ENCODE measurements around the gene TRAPPC1. TPM values are rescaled to one million over a fixed set of nuclear protein-coding genes. Genes with fewer than 3 reads are reported as not detected.
A peak's percentile ranks its signal among the peaks of the same experiment; 100 is the strongest.

TRAPPC1 gene
- total RNA-seq, 1 donor from 2014 or later: 97.5 TPM

- no peak for DNase-seq (ENCODE audit: low spot score)
Observed at GRCh38 chr17:7903154-7904103, 28.3 kb downstream of the TRAPPC1 start.

- DNase-seq (ENCODE audit: low spot score): no peak
Observed at GRCh38 chr17:7897773-7898172, 34.0 kb downstream of the TRAPPC1 start.

- no peak for DNase-seq (ENCODE audit: low spot score)
Observed at GRCh38 chr17:7897090-7897489, 34.7 kb downstream of the TRAPPC1 start.

- no peak for DNase-seq (ENCODE audit: low spot score)
Observed at GRCh38 chr17:7894866-7895265, 36.9 kb downstream of the TRAPPC1 start.

- no peak for DNase-seq (ENCODE audit: low spot score)
Observed at GRCh38 chr17:7894226-7894625, 37.5 kb downstream of the TRAPPC1 start.

- DNase-seq (ENCODE audit: low spot score): no peak
Observed at GRCh38 chr17:7893187-7893880, 38.4 kb downstream of the TRAPPC1 start.

GRCh38 chr17:7889166-7889955 is 42.4 kb downstream of the TRAPPC1 start:
- peak; percentile 98 for DNase-seq (ENCODE audit: low spot score)

GRCh38 chr17:7888184-7888920 is 43.4 kb downstream of the TRAPPC1 start, which contains the start of gene CHD3:
TSS of gene CHD3 (plus strand) at chr17:7888789. CDS start at chr17:7889001, 212 bp downstream.
- no peak for DNase-seq (ENCODE audit: low spot score)

- peak; percentile 94 for DNase-seq (ENCODE audit: low spot score)
Observed at GRCh38 chr17:7887482-7888183, 44.1 kb downstream of the TRAPPC1 start.

- no peak for DNase-seq (ENCODE audit: low spot score)
Observed at GRCh38 chr17:7887038-7887481, 44.7 kb downstream of the TRAPPC1 start.

- DNase-seq (ENCODE audit: low spot score): no peak
Observed at GRCh38 chr17:7886227-7887037, 45.3 kb downstream of the TRAPPC1 start.

- DNase-seq (ENCODE audit: low spot score): no peak
Observed at GRCh38 chr17:7885367-7886226, 46.1 kb downstream of the TRAPPC1 start.

- DNase-seq (ENCODE audit: low spot score): no peak
Observed at GRCh38 chr17:7884581-7885366, 47.0 kb downstream of the TRAPPC1 start.

GRCh38 chr17:7883781-7884386 is 47.9 kb downstream of the TRAPPC1 start:
- DNase-seq (ENCODE audit: low spot score): no peak

- no peak for DNase-seq (ENCODE audit: low spot score)
Observed at GRCh38 chr17:7882629-7883028, 49.1 kb downstream of the TRAPPC1 start.

GRCh38 chr17:7882068-7882467 is 49.7 kb downstream of the TRAPPC1 start:
- no peak for DNase-seq (ENCODE audit: low spot score)
